Mesenteric fat pad (tissue), 1 donor: Measurements from ENCODE around the gene PLEKHJ1. TPM values are rescaled to one million over a fixed set of nuclear protein-coding genes. Genes with fewer than 3 reads are reported as not detected.

Experiments used
- DNase-seq: peaks from one replicate; pipeline ENCODE4 v3.0.0-alpha.2; 2020; ENCODE audit warnings: low spot score
- total RNA-seq: library from RNA; stranded (reverse); fragmentation: NEBNext Ultra II Directional; extraction: Animal tissue kit (Norgen Biotek cat#: 25700); gene quantifications from one replicate; pipeline ENCODE4 v1.2.1, GENCODE V29; 2021
- donor health status: DM: yes; HTN: yes; CAD: no.

The PLEKHJ1 gene
- total RNA-seq, 1 donor from 2014 or later = 46.4 TPM

DNA sequence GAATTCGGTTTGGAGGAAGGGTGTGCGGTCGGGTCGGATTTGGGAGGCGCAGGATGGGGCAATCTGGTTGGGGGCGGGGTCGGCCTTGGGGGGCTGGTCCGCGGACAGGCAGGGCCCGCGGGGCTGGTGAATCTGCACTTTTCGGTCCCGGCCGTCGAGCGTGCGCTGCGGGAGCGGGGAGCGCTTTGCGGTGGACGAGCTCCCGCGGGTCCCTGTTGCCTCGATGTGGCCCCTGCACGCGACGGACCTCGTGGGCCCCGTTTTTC lies 34.0 kb upstream of the PLEKHJ1 start:
- DNase-seq = no peak

DNA sequence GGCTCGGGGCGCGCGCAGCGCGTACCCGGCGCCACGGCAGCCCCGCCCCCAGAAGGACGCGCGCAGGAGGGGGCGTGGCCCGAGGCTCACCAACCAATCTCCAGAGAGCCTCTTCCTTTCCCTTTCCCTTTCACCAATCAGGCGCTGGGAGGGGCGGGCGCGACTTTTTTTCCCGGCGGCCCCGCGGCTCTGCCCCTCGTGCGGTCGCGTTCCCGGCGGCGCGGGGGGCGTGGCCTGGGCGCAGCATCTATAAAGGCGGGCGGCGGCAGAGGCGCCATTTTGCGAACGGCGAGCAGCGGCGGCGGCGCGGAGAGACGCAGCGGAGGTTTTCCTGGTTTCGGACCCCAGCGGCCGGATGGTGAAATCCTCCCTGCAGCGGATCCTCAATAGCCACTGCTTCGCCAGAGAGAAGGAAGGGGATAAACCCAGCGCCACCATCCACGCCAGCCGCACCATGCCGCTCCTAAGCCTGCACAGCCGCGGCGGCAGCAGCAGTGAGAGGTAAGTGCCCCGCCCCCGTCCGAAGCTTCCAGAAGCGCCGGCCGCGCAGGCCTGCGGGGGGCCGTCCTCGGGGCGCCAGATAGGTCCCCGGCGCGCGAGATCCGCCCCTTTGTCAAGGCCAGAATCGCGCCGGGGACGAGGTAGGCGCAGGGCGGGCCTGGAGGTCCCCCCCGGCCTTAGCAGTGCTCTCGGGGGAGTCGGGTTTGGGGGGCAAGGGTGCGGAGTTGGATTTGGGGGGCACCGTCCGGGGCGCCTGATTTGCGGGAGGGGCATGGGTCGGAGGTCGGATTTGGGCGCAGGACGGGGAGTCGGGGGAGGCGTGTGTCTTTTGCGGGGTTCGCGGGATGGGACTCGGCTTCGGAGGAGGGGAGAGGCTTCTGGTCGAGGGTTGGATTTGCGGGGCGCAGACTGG lies 33.4 kb upstream of the PLEKHJ1 start:
- peak; percentile 100 for DNase-seq

DNA sequence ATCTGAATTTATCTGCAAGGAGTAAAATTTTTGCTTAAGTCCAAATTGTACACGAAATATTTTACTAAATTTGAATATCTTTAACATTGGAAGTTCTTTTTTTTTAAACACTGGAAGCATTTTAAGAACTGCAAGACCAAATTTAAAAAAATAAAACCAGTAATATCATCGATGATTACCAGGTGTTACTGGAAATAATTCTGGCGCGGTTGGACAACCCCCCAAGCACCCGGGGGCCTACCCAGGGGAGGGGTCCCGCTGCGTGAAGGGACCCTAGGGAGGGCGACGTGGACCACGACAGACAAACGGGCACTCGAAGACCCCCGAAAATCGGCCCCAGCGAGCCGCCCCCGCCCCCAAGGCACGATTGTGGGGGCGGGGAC lies 32.7 kb upstream of the PLEKHJ1 start:
- no peak for DNase-seq

DNA sequence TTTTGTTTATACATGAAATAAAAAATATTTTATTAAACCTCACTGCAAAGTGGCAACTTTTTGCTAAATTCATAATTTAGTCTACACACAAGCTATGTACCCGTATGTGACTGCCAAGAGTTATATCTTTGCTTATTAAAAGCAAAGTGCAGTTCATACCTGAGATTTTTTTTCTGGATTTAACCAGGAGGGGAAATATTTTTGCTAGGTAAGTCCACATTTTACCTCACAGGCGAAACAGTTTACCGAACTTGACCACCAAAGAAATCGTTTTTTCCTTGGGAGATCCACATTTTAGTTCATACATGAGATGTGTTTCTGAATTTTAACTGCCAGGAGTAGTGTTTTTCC lies 32.3 kb upstream of the PLEKHJ1 start:
- no peak for DNase-seq

DNA sequence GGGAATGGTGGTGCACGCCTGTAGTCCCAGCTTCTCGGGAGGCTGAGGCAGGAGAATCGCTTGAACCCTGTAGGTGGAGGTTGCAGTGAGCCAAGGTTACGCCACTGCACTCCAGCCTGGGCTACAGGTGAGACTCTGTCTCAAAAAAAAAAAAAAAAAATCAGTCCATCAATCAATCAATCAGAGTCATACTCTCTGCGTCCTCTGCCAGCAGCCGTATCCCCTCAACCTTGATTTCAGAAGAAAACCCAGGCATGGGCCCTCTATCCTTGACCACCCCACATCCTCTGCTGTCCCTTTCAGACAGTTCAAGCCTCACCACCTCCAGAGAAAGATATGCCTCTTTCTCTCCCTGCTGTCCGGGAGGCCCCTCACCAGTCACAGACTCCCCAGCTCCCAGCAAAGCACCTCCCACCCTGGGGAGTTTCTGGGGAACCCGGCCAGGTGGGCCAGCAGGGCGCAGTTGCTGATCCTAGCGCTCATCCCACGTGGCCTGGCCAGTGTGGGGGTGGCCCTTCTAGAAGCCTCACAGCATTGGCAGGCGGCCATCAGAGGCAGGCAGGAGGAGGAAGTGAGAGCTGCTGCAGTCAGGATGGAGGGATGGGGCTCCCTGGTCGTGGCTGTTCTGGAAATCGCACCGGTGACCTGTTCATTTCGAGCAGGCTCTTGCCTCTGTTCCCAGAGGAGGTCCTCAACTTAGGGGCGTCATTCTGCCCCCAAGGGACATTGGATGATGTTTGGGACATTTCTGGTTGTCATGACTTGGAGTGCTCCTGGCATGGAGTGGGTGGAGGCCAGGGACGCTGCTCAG lies 30.3 kb upstream of the PLEKHJ1 start:
- no peak for DNase-seq

DNA sequence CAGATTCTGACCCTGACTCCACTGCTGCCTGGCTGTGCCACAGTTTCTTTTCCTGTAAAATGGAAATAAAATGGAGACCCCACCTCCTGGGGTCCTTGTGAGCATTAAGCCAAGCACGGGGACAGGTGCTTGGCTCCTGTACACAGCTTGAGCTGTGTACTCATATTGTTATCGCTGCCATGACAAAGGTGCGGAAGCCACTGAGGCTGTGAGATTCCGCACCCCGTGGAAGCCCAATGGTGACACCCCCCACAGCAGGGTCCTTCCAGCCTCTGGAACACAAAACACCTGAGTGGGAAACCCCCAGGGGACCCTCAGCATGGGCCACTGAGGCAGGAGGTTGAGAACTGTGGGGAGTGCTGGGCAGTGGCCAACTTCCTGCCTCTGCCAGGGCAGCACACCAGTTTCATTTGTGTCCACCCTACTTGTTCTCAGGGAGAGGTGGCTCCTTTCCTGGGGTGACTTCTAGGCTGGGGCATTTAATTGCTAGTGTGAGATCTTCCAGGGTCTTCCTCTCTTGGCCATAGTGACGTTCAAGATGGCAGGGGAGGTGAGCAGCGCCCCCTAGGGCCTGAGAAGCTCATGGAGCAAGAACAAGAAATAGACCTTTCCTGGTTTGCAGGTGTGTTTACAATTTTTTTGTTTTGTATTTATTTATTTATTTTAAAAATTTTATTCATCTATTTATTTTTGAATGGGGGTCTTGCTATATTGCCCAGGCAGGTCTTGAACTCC lies 25.5 kb upstream of the PLEKHJ1 start:
- no peak for DNase-seq

DNA sequence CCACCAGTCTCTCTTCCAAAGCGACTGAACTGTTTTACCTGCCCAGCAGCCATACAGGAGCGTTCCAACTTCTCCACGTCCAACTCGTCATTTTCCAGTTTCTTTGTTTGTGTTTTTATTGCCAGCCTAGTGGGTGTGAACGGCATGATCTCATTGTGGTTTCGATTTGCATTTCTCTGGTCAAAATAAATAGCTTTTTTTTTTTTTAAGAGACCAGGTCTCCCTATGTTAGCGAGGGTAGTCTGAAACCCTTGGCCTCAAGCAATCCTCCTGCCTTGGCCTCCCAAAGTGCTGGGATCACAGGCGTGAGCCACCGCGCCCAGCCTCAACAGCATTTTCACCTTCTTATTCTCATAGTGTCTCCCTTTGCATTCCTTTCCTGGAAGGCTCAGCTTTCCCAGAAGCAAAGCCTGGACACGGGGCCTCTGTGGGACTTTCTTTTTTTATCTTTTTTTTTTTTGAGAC lies 24.2 kb upstream of the PLEKHJ1 start:
- no peak for DNase-seq

DNA sequence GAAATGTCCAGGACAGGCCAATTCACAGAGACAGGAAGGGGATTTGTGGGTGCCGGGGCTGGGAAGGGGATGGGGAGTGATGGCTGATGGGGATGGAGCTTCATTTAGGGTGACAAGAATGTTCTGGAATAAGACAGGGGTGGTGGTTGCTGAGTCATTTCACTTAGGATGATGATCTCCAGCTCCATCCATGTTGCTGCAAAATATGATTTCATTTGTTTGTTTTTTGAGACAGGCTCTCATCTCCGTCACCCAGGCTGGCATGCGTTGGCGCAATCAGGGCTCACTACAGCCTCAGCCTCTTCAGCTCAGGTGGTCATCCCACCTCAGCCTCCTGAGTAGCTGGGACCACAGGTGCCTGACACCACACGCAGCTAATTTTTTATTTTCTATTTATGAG lies 23.2 kb upstream of the PLEKHJ1 start:
- no peak for DNase-seq

DNA sequence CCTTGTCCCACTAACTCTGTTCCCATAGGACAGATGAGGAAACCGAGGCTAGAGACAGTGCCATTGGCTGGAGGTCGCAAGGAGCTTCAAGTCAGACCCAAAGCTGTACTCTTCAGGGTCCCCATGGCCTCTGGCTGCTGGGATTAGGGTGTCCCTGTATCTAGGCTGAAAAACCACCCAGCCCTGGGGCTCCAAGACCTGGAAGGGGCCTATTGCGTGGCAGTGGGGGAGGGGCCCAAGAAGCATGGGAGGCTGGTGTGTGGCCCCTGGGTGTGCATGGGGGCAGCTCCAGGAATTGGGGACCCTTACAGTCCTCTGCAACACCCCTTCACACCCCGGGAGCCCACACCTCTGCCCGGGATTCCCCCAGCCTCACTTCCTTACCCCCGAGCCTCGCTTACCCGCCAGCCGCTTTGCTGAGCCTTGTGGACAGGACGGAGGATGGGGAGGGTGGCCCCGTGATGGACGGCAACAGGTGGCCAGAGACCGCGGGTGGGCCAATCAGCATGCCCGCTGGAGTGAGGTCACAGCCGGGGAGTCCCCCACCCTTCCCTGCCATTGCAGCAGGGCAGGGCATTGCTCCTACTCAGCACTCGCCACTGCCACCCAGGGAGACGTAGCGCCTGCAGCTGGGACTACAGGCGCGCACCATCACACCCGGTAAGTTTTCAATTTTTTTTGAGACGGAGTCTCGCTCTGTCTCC lies 20.0 kb upstream of the PLEKHJ1 start, which contains the start of gene JSRP1:
TSS of gene JSRP1 (minus strand) at position 436 of the 704 bp plus-strand sequence. CDS start 1,103 bp downstream, outside the sequence.
- no peak for DNase-seq

DNA sequence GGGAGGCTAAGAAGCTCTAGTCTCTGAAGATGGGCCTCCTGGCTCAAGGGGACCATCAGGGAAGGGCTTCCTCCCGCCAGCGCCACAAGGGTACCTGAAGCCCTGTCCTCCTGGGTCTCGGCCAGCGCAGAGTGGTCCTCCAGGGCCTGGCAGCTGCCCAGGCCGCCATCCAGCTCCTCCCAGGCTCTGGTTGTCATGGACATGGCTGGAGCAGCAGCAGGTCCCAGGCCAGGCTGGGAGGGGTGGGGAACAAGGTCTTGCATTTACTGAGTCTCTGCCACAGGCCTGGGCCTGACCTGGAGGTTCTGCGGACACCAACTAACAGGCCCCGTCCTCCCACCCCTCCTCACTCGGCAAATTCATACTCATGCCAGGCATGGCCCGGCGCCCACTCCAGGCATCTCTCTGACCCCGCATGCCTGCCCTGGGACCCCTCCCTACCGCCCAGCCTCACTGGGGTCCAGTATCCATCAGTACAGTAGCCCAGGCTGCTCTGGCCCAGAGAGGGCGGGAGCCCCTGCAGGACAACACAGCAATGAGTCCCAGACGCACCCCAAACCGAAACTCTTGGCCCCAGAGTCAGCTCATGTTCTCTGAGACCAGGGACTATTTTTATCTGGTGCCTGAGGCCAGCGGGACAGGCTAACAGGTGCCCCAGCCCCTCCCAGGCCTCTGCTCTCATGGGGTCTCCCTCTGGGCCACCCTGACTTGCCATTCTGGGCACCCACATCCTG lies 19.1 kb upstream of the PLEKHJ1 start:
- DNase-seq = no peak

DNA sequence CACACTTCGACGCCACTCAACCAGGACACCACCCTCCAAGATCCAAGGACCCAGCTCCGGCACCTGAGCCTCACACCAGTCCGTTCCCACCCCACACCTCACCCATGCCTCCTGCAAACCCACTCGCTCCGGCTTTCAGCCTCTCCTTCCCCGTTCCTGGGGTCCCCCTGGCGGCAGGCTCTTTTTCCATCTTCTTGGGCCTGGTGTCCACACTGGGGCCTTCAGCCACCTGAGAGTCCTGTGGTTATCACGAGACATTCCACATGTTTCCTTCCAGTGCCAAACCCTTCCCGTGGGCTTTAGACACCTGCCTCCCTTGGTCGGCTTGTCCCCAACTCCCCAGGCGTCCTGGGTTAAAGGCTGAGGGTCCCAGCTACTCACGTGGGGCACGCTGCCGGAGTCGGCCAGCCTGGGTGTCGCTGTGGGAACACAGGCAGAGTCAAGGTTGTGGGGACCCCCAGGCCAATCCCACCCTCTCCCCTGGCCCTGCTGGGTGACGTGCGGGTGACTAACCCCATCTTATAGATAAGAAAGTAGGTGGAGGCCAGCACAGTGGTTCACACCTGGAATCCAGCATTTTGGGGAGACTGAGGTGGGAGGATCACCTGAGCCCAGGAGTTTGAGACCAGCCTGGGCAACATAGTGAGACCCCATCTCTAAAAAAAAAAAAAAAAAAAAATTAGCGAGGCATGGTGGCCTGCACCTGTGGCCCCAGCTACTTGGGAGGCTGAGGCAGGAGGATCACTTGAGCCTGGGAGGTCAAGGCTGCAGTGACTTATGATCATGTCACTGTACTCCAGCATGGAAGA lies 18.1 kb upstream of the PLEKHJ1 start:
- no peak for DNase-seq

DNA sequence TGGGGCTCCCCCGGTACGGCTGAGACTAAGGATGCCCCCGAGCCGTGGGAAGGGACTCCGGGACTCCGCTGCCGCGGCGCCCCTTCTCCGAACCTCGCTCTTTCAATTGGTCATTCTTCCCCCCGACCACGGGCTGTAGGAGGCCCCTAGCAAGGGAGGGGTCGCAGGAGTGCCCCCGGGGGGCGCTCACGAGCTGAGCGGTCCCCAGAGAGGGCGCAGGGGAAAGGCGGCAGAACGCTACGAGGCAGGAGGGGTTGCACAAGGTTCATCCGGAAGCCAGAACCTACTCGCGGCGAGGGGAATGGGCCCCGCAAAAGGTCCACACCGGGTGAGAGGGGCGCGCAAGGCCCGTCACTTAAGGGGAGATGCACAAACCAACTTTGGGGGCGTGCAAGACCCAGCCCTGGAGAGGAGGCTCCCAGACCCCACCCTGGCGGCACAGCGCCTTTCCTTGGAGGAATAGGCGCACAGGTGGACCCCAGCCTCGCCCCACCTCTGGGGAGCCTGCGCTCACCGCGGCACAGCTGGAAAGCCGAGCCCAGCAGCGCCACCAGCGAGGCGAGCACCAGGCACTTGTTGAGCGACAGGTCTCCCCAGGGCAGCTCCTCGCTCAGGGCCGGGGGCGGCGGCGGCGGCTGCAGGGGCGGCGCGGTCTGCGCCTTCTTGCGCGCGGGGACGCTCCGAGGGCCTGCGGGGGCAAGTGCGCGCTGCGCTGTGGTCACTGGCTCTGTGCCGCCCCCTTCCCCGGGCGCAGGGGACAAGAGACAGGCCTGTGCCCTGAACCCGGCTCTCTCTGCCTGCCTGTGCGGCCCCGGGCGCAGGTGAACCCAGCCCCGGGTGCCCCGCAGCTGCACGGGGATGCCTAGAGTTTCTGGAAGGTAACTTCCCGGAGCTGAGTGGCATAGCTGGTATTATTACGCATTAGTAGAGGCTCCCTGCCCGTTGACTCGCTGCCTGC lies 17.3 kb upstream of the PLEKHJ1 start:
- no peak for DNase-seq

DNA sequence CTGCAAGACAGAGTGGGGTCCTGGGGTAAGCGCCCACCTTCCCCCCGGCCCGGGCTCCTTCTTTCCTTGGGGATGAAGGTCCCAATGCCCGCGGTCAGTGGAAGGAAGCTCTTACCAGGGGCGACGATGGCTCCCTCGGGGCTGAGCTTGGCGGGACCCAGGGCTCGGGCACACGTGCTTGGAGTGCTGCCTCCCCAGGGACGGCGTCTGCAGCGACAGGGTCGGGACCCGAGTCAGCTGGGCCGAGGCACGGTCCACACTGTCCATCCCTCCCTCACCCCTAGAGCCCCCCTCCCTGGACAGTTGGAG lies 16.6 kb upstream of the PLEKHJ1 start:
- DNase-seq = no peak

DNA sequence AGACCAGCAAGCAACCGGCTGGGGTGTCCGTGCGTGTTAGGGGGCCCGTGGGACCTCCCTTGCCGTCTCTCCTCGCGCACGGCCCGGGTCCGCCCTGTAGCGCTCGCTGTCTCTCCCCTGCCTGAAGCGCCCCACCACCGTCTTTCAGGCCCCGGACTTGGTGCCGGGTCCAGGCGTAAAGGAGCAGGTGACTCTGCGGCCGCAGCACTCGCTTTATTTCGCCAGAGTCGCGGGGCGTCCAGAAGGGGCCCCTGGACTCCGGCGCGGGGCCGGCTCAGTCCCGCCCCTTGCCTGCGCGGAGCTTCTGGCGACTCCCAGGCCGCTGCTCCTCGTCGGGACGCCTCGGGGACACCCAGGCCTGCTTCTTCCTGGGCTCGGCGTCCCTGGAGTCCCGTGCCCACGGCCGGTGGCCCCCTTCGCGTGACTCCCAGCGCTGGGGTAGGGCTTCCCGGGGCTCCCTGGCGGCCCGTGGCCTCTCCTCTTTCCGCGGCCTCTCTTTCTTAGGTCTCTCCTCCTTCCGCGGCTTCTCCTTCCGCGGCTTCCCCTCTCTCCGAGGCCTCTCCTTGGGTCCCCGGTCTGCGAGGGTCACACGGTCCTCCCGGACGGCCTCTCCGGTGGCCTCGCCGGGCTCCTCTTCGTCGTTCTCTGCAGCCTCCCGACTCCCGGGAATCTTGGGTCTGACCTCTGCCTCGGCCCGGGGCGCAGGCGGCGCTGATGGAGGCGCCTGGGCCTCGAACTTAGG lies 16.1 kb upstream of the PLEKHJ1 start:
- DNase-seq = no peak

DNA sequence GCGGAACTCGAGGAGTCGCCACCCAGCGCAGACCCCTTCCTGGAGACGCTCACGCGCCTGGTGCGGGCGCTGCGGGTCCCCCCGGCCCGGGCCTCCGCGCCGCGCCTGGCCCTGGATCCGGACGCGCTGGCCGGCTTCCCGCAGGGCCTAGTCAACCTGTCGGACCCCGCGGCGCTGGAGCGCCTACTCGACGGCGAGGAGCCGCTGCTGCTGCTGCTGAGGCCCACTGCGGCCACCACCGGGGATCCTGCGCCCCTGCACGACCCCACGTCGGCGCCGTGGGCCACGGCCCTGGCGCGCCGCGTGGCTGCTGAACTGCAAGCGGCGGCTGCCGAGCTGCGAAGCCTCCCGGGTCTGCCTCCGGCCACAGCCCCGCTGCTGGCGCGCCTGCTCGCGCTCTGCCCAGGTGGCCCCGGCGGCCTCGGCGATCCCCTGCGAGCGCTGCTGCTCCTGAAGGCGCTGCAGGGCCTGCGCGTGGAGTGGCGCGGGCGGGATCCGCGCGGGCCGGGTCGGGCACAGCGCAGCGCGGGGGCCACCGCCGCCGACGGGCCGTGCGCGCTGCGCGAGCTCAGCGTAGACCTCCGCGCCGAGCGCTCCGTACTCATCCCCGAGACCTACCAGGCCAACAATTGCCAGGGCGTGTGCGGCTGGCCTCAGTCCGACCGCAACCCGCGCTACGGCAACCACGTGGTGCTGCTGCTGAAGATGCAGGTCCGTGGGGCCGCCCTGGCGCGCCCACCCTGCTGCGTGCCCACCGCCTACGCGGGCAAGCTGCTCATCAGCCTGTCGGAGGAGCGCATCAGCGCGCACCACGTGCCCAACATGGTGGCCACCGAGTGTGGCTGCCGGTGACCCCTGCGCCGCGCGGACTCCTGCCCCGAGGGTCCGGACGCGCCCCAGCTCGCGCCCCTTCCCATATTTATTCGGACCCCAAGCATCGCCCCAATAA lies 15.3 kb upstream of the PLEKHJ1 start:
- no peak for DNase-seq

DNA sequence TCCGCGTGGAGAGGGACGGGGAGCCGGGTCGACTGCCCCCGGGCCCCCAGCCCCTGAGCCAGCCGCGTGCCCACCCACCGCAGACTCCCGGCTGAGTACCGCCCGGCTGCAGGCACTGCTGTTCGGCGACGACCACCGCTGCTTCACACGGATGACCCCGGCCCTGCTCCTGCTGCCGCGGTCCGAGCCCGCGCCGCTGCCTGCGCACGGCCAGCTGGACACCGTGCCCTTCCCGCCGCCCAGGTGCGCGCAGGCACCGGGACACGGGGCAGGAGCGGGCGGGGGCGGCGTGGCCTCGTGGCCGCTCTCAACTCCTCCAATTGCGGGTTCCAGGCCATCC lies 14.6 kb upstream of the PLEKHJ1 start:
- no peak for DNase-seq
